ENCODE measurements around the gene LTN1.
"Not testable (repeated sequence)": the region's sequence is repeated elsewhere in the genome, so short reads cannot be mapped to it uniquely, and the experiment has no call there.

LTN1 gene

DNA sequence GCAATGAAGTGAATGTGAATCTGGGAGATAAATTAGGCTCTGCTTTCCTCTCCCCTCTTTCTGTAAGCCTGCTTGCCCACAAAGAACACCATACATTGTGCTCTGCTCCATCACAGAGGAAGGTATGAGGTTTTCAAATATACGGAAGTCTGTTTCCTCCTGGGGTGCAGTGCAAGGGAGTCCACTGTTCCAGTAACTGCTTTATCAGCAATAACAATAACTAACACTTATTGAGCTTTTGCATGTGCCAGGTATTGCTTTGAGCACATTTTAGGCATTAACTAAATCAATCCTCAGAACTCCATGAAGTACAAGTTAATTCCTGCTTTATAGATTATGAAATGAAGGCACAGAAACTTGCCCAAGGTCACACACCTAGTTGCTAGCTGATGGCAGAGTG lies 10.0 kb downstream of the LTN1 start:
- no peak for DNase-seq (ENCODE audit: low read depth, low spot score)

DNA sequence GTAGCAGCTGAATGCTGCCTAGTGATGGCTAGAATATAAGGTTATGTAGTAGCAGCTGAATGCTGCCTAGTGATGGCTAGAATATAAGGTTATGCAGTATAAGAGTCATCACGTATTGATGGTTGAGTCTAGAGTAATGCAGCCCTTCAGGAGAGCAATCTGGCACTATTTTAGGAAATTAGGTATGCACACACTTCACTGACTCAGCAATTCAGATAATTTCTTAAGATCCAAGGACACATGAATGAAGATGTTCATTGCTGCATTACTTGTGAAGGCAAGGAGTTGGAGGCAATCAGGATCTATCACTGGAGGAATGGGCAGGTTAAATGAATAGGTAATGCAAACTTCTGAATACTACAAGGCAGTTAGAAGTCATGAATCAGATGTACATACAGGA lies 13.6 kb downstream of the LTN1 start:
- no peak for DNase-seq (ENCODE audit: low read depth, low spot score)

DNA sequence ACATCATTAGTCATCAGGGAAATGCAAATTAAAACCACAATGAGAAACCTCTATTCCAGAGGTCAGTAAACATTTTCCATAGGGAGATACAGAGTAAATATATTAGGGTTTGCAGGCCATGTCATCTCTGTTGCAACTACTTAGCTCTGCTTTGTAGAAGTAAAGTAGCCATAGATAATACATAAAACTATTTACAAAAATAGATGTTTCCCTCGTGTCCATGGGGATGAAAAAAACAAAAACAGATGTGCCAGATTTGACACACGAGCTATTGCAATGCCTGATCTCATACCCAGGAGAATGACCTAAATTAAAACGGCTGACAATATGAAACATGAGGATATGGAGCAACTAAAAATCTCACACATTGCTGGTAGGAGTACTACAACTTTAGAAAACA lies 17.3 kb downstream of the LTN1 start:
- no peak for DNase-seq (ENCODE audit: low read depth, low spot score)

DNA sequence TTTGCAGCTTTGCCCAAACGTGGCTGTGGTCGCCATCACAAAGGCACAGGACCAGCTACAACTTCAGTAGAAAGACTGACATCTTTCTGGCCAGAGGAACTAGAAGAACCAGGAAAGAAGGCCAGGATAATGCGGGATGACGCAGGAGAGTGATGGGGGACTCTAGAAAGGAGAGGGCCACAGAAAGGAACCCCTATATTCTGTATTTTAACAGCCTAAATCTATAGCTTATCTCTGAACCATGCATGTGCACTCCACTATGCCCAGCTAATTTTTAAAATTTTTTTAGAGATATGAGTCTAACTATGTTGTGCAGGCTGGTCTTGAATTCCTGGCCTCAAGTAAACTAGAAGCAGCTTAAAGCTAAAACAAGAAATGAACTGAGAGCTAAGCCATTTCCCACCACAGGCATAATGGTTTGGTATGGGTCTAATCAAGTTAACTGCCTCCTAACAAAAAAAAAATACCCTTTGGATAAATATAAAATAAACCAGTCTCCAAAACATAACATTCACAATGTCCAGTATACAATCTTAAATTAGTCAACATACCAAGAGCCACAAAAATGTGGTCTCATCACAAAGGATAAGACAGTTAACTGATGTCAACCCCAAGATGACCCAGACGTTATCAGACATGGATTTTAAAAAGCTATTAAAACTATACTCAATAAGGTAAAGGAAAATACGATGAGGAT lies 18.0 kb downstream of the LTN1 start:
- no peak for DNase-seq (ENCODE audit: low read depth, low spot score)

DNA sequence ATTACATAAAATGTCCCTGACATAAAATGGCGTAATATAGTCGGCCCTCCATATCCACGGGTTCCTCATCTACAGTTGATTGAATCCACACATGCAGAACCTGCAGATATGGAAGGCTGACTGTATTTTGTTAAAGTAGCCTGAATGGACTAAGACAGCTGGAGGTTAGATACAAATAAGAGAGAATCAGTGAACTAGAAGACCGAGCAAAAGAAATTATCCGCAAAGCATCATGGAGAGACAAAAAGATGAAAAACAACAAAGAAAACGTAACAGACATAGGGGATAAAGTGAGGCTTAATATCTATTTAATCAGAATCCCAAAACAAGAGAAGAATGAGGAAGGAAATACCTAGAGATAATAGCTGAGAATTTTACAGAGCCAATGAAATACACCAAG lies 20.3 kb downstream of the LTN1 start:
- no peak for DNase-seq (ENCODE audit: low read depth, low spot score)

DNA sequence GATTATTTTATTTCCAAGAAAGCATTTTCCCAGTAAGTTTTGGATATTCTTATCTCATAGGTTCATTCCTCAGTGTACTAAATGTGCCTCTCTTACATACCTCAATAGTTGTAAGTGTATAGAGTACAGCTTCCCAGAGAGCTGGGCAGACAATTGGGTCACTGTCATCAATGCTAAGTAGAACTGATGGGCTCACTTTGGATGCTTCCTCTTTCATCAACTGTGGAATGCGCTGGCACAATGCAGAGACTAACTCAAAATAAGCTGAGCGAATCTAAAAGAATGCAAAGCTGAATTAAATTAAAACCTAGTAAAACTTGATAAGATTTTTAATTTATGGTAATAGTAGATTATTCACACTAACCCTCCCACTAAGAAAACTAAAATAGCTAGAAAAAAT lies 21.5 kb downstream of the LTN1 start:
- no peak for DNase-seq (ENCODE audit: low read depth, low spot score)

DNA sequence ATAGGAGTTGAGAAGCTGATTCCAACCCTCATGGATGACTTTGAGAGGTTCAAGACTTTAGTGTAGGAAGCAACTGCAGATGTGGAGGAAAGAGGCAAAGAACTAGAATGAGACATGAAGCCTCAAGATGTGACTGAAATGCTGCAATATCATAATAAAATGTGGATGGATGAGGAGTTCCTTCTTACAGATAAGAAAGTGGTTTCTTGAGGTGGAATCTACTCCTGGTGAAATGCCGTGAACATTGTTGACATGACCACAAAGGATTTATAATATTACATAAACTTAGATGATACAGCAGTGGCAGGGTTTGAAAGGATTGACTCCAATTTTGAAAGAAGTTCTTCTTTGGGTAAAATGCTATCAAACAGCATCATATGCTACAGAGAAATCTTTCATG lies 28.8 kb downstream of the LTN1 start:
- DNase-seq (ENCODE audit: low read depth, low spot score) = no peak

DNA sequence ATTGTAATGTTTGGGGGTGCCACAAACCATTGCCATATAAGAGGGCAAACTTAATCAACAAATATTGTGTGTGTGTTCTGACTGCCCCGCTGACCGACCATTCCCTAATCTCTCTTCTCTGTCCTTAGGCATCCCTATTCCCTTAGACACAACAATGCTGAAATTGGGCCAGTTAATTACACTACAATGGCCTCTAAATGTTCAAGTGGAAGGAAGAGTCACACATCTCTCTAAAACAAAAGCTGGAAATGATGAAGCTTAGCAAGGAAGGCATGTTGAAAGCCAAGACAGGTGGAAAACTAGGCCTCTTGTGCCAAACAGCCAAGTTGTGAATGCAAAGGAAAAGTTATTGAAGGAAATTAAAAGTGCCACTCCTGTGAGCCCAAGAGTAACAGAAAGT lies 30.2 kb downstream of the LTN1 start:
- DNase-seq (ENCODE audit: low read depth, low spot score) = no peak

DNA sequence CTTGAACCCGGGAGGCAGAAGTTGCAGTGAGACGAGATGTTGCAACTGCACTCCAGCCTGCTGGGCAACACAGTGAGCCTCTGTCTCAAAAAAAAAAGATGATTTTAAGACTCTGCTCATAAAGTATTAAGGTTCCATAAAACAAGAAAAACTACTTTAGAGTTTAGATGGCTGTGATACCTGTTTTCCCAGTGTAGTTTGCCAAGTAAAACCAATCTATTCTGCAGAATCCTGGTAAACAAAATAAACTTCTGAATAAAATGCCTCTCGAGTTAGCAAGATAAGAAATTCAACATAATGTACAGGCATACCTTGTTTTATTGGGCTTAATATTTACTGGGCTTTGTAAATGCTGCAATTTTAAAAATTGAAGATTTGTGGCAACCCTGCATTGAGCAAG lies 30.8 kb downstream of the LTN1 start:
- no peak for DNase-seq (ENCODE audit: low read depth, low spot score)

DNA sequence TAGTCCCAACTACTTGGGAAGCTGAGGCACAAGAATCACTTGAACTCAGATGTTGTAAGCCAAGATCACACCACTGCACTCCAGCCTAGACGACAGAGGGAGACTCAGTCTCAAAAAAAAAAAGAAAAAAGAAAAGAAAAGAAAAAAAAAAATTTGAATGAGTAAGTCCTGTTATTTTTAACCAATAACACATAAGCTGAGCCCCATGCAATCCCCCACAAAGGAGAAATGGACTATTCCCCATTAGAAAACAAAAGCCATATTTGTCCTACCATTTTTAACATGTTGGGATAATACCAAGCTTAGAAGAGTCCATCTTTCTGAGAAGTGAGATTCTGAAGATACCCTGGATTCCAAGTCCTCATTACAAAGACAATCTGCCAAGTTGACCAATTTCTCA lies 32.4 kb downstream of the LTN1 start:
- DNase-seq (ENCODE audit: low read depth, low spot score) = no peak

DNA sequence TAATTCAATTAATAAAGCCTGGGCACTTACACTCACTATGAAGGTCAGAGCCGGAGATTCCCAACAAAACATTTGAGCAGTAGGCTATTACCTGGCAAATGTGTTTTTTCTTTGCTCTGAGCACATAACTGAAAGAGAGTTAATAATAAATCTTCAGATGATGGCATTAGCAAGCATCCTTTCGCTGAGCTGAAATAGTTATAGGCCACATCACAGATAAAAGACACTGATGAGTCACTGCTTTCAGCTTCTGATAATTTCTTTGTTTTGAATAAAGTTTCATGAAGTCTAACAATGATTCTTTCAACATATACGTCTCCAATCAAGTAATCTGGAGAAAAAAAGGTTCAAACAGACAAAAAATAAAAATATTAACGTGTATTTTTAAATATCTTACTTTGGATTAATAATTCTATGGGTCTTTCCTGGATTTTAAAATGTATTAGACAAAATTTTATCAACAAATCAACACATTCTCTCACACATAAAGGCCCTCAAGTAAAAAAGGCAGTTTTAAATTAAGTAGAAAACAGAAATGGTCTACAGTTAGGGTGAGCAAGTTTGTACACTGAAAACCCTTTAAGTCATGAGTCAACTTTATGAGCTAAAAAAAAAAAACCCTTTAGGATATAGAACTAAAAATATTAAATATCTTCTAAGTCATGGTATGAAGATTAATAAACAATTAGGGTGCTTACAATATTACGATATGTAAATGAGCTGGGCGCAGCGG lies 33.1 kb downstream of the LTN1 start:
- DNase-seq (ENCODE audit: low read depth, low spot score) = no peak

DNA sequence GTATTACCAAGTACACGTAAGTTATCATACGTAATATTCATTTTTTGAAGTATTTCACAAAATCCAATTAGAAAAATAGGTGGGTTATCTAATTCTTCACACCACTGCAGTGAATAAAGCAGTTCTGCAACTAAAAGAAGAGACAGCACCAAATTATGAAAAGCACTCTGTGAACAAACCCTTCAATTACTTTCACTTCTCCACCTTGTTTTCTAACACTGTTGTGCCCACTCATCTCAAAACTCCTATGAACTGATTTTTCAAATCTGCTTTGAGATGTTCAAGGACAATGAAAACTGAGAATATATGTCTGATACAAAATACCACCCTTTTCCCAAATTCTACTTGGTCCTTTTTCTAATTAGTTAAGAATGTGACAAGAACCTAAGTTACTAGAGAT lies 39.4 kb downstream of the LTN1 start:
- DNase-seq (ENCODE audit: low read depth, low spot score) = no peak

DNA sequence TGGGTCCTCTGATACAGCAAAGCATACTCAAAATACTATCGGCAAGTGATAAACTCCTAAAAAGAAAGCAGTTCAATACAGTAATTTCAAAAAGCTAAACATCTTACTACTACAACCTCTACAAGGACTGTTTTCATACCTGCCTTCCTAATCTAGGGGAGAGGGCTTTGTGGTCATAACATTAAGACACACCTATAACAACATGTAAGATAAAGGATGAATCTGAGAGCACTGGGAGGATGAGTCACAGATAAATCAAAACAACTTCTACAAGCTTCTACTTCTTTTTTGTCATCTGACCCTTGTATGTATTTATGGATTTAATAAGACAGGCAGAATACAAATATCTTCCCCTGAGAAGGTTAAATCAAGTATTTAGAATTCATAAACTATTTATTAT lies 40.0 kb downstream of the LTN1 start:
- no peak for DNase-seq (ENCODE audit: low read depth, low spot score)

DNA sequence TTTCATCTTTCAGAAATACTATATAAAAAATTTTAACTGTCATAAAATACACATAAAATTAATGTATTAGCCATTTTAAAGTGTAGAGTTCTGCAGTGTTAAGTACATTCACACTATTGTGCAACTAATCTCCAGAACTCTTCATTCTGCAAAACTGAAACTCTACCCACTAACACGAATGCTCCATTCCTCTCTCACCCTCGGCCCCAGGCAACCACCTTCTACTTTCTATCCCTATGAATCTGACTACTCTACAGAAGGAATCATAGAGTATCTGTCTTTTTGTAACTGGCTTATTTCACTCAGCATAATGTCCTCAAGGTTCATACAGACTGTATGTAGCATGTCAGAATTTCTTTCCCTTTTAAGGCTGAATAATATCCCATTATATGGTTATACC lies 43.4 kb downstream of the LTN1 start:
- no peak for DNase-seq (ENCODE audit: low read depth, low spot score)

DNA sequence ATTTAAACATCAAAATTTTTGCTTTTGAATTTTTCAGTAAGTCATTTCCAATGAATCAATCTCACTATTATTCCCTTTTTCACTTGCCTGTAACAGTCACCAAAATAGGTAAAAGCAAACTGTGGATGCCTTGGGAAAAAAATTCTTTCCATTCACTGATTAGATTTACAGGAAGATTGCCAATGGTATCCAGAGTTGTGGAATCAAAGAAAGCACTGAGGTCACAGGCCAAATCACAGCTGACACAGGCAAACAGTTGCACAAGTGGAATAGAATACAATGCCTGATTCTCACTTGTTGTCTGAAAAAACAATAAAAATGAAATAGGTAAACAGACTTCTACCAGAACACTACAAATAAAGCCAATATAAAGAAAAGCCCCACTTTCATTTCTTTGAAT lies 48.4 kb downstream of the LTN1 start:
- DNase-seq (ENCODE audit: low read depth, low spot score) = no peak

DNA sequence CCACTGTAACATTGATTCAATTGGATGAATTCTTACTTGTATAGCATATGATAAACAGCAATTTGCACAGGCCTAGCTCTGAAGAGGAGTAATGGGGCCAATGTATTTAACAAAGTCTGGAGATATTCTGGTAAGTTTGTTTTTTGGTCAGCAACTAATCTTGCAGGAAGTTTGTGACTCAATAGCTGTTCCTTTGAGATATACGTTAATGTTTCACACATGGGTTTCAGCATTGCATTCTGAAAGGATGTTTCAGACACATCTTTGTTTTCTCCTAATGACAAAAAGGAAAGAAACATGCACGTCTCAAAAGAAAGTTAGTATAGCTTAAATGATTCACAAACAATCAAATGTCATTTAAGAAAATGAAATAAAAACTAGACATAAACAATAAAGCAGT lies 49.0 kb downstream of the LTN1 start:
- no peak for DNase-seq (ENCODE audit: low read depth, low spot score)

DNA sequence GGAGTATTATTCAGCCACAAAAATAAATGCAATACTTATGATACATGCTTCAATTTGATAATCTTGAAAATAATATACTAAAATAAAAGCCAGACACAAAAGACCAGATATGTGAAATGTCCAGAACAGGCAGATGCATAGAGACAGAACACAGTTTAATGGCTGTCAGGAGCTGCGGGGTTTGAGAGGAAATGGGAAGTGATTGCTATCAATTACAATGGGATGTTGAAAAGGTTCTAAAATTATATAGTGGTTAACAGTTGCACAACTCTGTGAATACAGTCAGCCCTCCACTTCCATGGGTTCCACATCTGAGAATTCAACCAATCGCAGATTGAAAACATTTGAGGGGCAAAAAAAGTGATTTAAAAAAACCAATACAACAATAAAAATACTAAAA lies 54.0 kb downstream of the LTN1 start:
- DNase-seq (ENCODE audit: low read depth, low spot score) = no peak

DNA sequence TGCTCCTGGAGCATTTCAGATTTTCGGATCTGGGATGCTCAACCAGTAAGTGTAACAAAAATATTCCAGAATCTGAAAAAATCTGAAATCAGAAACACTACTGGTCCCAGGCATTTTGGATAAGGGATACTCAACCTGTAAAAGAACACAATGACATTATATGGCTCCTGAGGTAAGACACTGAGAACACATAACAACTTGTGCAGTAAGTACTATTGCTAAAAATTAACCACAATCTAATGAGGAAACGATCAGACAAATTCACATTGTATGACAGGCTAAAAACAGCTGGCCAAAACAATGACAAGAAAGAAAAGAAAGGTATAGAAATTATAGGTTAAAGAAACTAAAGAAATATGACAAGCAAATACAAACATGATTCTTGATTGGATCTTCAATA lies 54.9 kb downstream of the LTN1 start:
- no peak for DNase-seq (ENCODE audit: low read depth, low spot score)

DNA sequence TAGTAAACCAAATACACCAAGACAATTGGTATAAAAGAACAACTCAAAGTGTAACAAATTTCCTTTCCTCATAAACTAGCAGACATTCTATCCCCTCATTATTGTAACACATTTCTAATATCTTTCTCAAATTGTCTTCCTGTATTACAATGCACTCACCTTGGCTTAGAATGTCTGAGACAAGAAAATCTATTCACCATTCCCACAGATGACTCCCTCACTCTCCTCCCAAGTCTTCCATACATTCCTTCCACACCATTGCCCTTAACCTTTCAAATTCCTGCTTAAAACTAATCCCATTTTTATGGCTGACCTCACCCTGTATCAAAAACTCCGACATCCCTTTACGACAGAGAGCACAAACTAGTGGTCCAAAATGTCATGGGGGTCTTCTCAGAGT lies 56.0 kb downstream of the LTN1 start:
- no peak for DNase-seq (ENCODE audit: low read depth, low spot score)

DNA sequence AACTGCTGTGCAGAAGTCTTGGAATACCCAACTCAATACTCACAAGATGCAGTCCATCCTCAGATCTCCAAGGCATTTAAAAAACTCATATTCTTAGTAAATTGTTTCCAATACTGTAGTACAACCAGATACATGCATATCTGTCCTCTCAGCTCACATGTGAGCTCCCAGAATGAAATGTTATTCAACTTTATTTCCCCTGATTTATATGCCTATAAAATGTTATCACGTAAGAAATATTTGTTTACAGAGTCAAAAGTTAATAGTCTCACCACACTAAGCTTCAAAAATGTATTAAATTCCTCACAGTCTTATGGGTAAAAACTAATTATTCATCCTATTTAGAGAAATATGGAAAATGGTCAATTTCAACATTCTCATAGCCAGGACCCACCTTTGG lies 56.6 kb downstream of the LTN1 start:
- DNase-seq (ENCODE audit: low read depth, low spot score) = no peak

DNA sequence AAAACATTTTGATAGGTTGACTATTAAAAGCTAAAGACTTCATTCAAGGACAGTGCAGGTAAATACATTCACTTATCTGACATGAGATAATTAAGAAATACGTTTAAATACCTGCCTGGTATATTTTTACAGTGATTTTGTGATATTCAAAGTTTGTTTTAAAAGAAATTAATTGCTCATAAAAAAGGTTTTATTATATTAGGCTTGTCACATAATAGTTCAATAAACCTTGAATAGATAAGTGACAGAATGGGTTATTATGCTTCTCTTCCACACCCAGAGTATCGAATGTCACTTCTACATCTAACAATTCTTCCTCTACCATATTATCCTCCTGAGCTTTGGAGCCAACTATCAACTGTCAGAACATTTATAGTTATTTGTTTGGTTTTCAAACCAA lies 60.0 kb downstream of the LTN1 start:
- DNase-seq (ENCODE audit: low read depth, low spot score) = no peak

DNA sequence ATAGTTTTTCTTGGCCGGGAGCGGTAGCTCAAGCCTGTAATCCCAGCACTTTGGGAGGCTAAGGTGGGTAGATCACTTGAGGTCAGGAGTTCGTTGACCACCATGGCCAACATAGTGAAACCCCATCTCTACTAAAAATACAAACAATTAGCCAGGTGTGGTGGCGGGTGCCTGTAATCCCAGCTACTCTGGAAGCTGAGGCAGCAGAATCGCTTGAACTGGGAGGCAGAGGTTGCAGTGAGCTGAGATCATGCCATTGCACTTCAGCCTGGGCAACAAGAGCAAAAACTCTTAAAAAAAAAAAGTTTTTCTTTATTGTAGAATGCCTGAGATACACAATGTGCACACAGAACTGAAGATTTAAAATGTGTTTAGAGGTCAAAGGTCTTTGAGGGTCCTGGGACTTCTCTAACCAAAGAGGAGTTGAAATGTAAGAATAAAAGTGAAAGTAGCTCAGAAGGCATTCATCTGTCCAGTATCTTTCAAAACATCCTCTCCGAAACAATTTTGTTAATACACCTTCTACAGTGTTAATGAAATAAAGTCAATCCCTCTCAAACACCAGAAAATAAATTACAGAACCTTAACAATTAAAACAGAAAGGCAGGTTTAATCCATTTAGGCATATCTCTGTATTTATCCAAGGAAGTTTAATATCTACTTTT lies 60.8 kb downstream of the LTN1 start:
- DNase-seq (ENCODE audit: low read depth, low spot score) = not testable (repeated sequence)

Measured in brain pericyte (primary cell).